Activated CD8-positive, alpha-beta memory T cell treated with anti-CD3 and anti-CD28 coated beads, Interleukin-2, amount 50 U/mL, for 24 hours (primary cell): ENCODE data around the gene SMIM32.

Experiments used
- DNase-seq: peaks from one replicate; pipeline ENCODE4 v3.0.0-alpha.2; 2020; ENCODE audit errors: extremely low read depth

The SMIM32 gene

DNA sequence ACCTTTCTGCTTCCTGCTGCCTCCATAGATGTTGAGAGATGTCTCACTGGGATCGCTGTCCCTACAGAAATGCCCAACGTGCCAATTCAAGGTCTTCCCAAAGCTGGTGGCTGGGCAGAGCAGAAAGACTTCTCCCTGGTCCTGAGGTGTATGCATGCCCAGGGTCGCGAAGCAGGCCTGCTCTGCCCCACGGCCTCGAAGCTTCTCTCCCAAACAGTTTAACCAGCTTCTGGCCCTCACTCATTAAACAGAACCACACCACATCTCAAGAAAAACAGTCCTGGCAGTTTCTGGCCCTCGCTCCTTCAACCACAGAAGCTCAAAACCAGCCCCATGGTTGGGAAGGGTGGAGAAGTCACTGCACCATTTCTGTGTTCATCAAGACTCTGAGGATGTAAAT lies 14.7 kb upstream of the SMIM32 start:
- no peak for DNase-seq

DNA sequence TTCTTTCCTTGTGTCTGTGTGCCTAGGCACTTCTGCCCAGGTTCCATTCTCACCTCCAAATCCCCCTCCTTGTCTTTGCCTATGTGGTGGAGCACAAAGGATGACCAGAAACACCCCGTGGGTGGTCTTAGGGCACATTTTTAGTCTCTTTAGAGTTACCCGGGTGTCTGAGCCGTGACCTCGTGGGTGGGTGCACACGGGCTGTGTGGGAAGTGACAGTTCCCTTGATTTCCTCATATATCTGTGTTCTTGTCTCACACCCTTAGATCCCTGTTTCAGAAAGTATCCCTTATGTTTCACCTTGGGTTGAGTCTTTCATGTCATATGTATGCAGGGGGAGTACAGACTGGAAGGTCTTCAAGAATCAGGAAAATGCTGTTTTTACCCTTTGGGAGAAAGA lies 13.4 kb upstream of the SMIM32 start:
- no peak for DNase-seq

DNA sequence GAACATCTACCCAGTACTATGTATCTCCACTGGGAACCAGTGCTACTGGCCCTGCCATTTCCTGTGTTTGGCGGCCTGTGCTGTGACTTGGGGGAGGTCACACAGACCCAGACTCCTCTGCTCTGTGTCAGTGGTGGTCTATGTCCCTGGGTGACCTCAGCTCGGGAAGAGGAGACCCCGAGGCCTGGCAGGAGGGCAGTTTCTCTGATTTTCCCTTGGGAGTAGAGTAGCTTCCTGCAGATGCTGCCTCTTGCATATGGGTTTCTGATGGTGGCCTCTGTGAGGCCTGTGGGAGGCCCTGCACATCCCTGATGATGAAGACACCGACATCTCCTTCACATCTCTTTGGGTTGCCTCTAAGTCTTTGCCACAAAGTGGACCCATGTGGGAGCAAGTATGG lies 13.0 kb upstream of the SMIM32 start:
- DNase-seq, result no peak

DNA sequence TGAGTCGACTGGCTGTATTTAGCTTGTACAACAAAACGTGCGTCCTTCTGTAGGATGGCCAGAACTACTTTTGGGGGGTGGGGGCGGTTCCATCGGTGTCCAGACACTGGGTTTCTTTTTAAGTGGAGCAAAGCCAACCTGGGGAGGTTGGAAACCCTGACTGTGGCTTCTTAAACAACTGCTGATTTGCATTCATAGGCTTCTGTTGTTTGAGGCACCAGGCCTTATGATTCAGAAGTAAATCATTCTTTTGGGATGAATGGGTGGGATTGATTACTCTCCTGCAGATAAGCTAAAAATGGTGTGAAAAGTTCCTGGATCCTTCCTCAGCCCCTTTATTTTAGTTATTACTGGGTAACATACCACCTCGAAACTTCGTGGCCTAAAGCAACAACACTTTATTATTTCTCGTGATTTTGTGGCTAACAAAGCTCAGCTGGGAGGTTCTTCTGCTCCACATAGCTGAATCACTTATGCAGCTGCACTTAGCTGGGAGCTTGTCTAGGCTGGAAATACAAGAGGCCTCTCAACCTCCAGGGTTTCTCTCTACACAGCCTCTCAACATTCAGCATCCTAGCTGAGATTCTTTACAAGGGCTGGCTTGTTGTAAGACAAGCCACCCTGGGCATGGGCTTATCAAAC lies 12.2 kb upstream of the SMIM32 start:
- DNase-seq, result no peak

DNA sequence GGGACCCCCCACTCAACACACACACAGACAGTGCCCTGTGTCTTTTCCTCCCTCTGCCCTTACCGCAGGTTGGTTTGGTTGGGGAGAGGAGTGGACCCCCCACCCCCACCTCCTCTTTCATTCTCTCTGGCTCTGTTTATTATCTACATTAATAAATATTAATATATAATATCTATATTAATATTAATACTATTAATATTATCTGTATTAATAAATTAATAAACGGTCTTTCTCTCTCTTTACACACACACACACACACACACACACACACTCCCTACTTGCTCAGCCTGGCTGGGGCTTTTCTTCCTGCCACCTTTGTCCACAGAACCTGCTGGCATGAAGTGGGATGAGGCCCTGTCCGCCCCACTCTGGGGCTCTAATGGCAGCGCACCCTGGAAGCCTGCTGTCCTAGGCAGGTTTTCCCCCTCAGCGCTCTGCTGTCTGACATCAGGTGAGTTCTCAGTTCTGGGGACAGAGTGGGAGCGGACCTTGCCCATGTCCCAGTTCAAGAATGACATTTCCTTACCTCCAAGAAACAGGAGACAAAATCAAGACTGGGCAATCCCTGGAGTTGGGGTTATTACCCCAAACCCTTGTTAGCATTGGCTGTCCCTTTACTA lies 10.5 kb upstream of the SMIM32 start:
- no peak for DNase-seq

DNA sequence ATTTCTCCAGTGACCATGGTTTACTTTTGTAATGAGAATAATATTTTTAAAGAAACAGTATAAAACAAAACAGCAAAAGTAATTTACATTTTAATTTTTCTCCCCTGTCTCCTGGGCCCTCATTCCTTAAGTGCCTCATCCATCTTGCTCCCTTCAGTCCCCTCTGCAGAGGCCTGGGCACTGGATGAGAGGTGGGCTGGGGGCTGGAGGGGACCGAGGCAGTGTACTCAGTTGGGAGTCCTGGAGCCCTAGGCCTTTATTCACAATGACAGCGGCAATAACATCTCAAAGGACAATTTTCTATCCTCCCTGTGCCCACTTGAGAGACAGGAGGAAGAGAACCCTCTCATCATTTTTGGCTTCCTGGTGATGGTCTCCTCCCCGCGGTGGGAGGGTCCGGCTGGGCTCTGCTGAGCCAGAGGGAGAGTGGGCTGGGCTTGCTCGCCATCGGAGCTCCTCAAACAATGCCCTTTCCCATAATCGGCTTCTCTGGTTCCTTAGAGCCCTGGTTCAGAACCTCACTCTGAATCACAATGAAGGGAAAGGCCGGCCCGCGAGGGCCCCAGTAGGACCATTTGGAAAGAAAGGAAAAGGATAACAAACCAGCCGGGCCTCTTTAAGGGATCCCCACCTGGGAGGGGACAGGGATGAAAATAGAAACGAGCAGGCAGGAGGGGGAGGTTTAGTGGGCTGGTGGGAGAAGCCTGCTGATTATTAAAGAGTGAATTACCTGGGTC lies 9.7 kb upstream of the SMIM32 start:
- DNase-seq, result no peak

DNA sequence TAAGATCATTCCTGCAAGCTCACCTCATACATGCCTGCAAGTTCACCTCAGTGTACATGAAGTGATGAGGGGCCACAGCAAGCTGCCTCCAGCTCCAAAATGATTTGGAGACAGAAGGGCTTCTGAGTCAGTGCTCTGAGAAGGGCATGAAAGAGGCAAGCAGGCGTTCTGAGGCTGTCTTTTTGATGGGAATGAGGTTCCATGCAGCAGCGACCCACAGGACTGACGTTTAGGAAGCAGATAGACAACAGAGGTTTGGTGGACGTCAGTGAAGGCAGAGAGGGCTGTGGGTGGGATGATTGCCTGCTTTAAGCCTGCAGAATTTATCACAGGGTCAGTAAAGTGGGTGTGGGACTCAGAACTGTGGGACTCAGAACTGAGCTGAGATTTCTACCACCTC lies 8.9 kb upstream of the SMIM32 start:
- DNase-seq, result no peak

DNA sequence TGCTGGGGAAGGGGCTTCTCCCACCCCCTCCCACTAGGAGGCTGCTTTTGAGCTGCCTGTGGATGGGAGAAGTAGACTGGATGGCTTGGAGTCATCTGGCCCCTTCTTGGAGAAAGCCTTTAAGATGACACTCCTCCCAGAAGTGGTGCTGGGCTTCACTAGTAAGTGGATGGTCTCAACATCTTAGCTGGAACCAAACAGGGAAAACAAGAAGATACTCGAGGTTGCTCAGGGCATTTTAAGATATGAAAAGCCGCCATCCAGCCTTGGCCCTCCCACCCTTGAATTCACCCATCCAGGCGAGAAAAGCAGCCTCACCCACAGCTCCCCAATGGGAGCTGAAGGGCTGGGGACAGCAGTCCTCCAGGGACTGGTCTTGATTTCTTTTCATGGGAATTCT lies 7.8 kb upstream of the SMIM32 start:
- DNase-seq, result no peak

DNA sequence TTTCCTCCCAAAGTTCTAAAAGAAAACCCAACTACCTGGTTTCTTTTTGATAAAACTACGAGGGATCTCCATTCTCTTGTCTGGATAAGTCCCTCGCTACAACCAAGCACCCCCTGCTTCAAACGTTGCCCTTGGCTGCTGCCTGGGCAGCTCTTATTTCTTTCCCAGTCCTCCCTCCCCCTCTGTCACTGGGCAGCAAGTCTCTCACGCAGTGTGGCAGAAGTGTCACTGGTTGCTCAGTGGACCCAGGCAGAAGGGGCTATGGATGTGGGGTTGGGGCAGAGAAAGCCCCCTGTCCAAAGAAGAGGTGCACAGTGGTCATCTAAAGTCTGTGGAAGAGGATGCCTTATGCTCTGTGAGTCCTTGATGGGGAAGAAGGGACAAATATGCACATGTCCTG lies 7.2 kb upstream of the SMIM32 start:
- no peak for DNase-seq

DNA sequence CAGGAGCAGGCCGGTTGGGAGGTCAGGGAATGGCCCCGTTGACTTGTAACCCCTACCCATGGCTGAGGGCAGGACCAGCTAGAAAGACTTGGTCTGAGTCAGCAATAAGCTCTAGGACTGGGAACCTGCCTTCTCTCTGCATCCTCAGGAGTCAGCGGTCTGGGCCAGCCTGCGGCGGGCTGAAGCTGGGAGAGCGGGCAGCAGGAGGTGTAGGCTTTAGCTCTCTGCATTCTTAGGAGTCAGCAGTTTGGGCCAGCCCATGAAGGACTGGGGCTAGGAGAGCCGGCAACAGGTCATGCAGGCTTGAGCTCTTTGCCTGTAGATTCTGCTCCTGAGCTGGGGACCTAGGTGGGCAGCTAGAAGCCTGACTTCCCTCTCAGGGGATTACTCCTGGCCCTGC lies 6.4 kb upstream of the SMIM32 start:
- no peak for DNase-seq

DNA sequence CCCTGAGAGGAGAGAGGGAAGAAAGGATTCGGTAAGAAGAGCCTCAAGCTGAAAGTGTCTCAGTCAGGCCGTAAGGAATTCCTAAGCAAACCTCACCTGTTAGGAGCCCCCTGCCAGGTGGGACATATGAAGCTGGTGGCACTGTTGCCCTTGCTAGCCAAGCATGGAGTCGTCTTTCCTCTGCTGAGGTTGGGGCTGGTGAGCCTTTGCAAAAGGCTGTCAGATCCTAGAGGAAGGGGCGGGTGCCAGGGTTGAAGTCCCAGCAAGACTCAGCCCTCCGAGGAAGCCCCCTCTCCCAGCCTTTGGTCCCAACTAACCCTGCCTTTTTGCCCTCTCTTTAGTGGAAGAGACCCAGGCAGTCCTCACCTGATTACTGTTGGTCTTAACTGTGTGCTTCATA lies 5.5 kb upstream of the SMIM32 start:
- no peak for DNase-seq

DNA sequence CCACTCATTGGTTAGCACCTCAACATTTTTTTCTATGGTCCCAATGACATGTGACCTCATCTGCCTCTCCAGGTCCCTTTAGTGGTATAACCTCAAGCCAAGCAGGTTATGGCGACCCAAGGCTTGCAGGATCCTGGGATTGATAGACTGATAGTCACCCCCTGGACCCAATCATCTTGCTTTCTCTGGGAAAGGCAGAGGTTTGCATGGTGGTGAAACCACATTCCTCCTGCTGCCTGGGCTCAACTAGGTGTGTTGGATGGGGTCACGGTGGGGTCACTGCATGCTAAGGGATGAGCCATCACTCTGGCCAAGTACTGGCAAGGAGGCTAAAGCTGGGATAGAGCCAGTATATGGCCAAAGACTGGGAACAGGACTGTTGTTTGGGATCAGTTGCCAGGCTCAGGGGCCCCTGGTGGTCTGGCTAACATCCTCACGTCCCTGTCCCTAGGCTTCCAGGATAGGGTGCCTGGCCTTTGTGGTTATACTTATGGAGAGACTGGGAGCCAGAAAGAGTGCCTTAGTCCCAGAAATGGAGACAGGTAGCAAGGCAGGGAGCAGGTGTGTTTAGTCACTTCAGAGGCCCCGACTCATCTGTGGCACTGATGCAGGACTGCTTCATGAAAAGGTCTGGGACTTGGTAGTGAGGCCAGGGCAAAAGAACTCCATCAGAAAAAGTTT lies 4.6 kb upstream of the SMIM32 start:
- DNase-seq, result no peak

DNA sequence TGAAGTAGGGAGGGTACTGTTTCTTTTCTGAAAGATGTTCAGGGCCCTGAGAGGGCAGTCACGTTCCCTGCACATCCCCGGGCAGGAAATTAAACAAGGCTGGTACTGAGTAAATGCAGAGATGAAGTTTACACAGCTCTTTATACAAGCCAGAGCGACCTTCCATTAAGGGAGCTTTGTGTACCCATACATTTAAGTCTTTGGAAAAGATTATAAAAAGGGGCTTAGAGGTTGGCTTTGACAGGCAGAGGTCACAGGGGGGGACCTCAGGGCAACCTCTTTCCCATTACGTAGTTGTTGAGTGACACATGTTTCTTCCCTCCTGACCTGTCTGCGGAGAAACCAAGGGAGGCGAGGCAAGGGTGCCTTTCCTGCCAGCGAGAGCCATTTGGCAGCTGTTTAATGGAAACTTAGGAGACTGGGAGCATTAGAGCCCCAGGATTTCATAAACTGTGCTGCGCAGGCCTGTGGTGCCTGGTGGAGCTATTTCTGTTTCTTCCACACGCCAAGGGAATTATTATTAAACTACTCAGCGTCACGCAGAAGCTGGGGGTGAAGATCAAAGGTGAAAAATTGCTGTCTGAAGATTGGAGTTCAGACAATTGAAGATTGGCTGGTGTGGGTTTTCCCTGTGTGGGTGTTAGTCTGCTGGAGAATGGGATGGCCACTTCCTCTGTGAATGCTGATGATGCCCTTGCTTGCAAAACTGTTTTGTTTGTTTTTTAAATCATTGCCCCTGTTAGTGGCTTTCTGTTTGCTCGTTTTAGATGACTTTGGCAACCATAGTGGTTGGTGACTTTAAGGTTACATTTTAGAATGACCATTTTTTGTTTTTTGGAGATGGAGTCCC lies 3.2 kb upstream of the SMIM32 start:
- DNase-seq, result no peak

DNA sequence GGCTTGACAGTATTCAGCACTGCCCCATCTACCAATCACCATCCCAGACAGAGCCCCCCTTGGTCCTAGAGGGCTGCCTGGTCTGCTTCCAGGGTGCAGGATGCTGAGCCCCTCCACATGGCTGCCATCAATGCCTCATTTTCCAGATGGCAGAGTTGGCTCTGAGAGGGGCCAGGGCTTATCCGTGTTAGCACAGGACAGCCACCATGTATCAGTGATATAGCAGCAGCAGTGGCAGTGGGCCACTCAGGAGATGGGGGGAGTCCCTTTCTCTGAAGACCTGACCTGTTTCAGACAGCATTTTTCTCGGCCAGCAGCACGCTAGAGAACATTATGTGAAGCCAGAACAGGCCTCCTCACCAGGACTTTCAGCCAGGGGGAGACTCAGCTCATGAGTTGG lies 1.6 kb upstream of the SMIM32 start:
- DNase-seq, result no peak

DNA sequence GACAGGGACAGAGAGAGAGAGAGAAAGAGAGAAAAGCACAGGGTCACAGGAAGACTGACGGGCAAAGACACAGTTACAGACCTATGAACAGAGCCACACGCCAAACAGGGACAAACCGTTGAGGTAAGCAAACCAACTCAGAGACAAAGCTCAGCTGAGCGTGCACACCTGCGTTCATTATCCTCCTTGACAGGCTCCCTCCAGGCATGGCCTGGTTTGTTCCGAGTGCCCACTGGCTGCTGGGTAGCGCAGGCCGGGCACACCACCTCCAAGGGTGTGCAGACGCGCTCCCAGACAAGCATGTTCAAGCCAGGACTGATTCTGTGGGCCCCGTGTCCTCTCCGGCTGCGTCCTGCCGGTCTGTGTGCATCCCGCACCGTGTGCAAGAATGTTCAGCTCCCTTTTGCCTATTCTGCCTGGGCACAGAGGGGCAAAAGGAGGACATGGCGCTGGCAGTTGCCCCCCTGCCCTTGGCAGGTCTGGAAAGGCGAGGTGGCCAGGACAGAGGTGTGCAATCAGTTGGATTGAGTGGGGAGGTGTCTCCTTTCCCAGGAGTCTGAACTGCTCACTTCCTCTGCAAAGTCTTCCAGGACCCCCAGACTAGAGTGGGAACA lies 467 bp upstream of the SMIM32 start:
- no peak for DNase-seq

DNA sequence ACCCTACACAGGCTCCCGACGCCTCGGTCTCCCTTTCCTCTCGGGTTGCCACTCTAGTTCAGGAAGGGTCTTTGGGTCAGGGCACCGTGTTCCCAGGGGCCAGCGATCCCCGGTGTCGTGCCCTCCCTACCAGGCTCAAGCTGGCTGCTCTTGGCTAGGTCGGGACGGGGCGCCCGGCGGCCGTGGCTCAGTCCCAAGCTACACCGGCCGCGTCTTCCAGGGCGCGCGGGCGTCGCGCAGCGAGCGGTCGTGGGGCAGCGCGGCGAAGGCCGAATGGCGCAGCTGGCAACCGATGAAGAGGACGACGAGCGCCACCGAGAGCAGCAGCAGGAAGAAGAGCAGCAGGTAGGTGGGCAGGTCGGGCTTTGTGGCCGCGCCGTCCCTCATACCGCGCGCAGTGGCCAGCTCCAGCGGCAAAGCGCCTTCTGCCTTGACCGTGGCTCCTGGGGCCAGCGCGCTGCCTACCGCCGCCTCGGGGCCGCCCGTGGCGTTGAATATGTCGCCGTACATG lies 892 bp downstream of the SMIM32 start:
- no peak for DNase-seq

DNA sequence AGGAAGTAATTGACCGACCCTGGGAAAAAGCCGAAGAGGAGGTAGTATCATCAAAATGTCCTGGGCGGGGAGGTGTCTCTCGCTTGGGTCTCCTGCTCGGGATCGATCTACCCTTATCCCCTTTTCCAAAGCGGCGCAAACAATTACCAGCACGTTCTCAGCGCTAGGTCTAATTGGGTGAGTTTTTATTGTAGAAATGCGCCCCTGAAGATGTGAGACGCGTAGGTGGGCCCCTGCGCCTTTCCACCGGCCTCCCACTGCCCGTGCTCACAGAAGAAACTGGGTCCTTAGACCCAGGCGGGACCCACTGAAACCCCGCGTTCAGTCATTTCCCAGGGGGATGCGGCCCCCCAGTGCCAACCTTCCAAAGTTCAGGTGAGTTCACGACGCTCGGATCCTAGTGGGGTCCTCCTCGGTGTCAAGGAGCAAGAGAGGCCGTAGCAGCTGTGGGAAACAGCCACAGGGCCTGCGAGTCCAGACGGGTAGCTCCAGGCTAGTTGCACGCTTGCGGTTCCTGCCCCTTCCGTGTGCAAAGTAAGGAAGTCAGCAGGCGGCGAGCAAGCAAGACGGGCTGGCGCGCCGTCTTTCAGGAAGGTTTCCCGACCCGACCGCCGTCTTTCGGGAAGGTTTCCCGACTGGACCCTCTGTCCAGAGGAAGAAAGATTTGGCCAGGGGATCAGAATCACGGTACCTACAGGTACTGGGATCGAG lies 1.5 kb downstream of the SMIM32 start:
- DNase-seq, result no peak

DNA sequence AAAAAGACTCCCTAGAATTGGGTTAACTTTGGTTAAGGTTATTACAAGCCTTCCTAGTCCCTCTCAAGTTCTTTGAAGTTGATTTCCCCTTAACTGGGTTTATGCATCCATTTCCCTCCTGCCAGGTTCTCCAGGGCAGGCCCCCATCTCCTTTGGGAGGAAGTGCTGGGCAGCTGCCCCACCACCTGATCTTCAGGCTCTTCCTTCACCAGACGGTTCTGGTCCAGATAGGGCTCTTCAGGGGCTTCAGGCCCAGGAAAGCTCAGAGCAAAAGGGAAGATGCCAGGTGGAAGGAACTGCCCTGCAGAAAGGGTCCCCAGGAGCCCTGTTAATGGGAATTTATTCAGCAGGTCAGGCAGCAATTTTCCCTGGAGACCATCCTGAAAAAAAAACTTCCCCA lies 2.1 kb downstream of the SMIM32 start:
- DNase-seq, result no peak

DNA sequence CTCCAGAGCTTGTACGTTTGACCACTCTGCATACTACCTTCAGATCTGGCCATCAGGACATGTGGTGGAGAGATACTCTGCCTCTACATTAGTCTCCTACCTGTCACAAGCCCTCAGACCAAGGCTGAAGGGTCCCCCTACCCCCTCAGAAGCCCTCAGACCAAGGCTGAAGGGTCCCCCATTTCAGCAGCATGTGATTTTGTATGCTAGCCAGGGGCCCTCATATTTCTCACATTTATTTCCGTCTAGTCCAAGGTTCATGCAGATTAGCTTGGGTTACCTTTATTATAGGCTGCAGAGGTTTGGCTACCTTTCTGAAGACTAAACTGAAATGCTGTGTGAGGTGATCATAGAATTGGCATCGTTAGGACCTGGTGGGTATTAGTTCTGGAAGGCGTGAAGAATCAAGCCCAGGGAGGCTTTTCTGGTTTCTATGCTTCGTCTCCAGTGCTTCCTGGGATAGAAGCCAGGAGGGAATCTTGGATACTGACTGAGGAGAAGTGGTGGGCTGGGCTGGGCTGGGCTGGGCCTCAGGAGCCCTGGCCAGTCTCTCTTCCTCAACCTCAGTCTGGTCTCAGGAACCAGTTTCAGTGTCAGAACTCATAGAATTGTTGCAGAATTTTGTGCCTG lies 2.8 kb downstream of the SMIM32 start:
- DNase-seq, result no peak

DNA sequence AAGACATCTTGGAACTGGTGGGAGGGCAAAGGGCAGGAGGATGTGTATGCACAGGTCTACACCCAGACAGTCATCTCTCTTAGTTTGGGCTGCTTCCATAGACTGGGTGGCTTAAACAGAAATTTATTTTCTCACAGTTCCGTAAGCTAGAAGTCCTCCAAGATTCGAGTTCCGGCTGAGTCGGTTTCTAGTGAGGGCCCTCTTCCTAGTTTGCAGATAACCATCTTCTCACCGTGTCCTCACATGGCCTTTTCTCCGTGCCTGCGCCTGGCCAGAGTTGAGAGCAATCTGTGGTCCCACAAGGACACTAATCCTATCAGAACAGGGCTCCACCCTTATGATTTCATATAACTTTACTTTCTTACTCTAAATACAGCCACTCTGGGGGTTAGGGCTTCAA lies 4.1 kb downstream of the SMIM32 start:
- DNase-seq, result no peak
